Suppressor macrophage treated with lipopolysaccharide for 1 hour (primary cell): ENCODE measurements around the gene ANKRD29.

Experiments used
- DNase-seq, 3 donors: peaks; one replicate each; pipeline ENCODE4 v3.0.0-alpha.2; 2020 to 2022

ANKRD29 gene

DNA sequence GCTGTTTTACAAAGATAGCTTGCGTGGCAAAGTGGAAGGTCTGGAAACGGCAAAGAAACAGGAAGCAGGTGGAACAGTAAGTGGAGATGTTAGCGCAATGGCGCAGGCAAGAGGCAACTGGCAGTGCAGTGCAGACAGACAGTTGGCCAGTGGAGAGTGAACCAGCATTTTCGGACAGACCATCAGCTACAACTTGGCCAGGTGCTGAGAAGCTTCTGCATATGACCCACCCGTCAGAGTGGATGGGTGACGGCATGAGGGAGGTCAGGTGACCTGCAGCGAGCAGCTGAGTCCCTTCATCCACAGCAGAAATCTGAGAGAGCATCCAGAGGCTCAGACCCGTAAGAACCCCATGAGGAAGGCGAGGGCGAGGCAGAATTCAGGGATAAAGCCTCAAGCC lies 110.2 kb downstream of the ANKRD29 start:
- no peak for DNase-seq

- no peak for DNase-seq
Measured at GRCh38 chr18:23551978-23552377, 110.7 kb downstream of the ANKRD29 start.

DNA sequence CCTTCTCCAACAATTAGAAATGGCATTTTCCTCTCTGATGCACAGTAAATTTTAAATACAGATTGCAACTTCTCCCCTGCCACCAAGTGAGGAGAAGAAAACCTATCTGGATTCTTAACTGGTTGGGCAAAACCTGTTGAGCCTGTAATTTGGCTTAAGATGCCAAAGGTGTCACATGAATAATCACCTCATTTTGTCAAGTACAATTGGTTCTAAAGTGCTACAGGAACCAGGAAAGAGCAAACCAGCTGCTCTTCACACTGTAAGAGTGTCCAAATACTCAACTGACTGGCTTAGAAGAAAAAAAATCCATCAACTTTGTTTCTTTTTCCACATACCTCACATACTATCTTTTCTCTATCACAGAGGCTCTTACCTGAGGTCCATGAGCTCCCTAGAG lies 111.8 kb downstream of the ANKRD29 start:
- no peak for DNase-seq
